Stomach (tissue), 9 donors: ENCODE measurements around the gene SIM2. TPM values are rescaled to one million over a fixed set of nuclear protein-coding genes. Genes with fewer than 3 reads are reported as not detected.

Source experiments
- DNase-seq, 2 donors: peaks; one replicate each; pipeline versions ENCODE4 v3.0.0 to v3.0.0-alpha.2; 2013 to 2019
- H3K27ac ChIP-seq, 5 donors: fragments of 200-600 bp in 4 of 5; sonication (generic) in 4 of 5; one replicate each; pipeline ENCODE4 v1.5.1; 2013 to 2019; ENCODE audit warnings: mild to moderate bottlenecking in 1 of 5, moderate library complexity in 1 of 5
- H3K27me3 ChIP-seq, 3 donors: fragments of 200-600 bp; sonication (generic); one replicate each; pipeline ENCODE4 v1.5.1; 2017 to 2019; ENCODE audit warnings: mixed run types in 1 of 3
- H3K36me3 ChIP-seq, 4 donors: fragments of 200-600 bp; sonication (generic); 1 replicate in 3 of 4; 2 replicates in 1 of 4; pipeline ENCODE4 v1.5.1; 2016 to 2019
- H3K4me1 ChIP-seq, 4 donors: fragments of 200-600 bp; sonication (generic); one replicate each; pipeline ENCODE4 v1.5.1; 2016 to 2019
- H3K4me3 ChIP-seq, 4 donors: fragments of 200-600 bp; sonication (generic) in 3 of 4; one replicate each; pipeline ENCODE4 v1.5.1; 2016 to 2019; ENCODE audit warnings: mild to moderate bottlenecking in 1 of 4
- H3K9me3 ChIP-seq, 4 donors: fragments of 200-600 bp; sonication (generic); one replicate each; pipeline ENCODE4 v1.5.1; 2016 to 2019
- CTCF ChIP-seq, 7 experiments: fragments of 450-650 bp in 4 of 7; fragments of 200-600 bp in 3 of 7; sonication (generic) in 3 of 7; IDR thresholded peaks; one replicate each; pipeline ENCODE4 v1.5.1; 2016 to 2019; ENCODE audit warnings: antibody characterized with exemption in 7 of 7, control low read depth in 2 of 7, mild to moderate bottlenecking in 1 of 7
- EP300 ChIP-seq: sonication (generic); formaldehyde crosslinking; IDR thresholded peaks from one replicate; pipeline ENCODE4 v1.6.1; 2017; ENCODE audit warnings: antibody characterized with exemption
- POLR2A ChIP-seq, 4 donors: fragments of 450-650 bp; IDR thresholded peaks; one replicate each; pipeline ENCODE4 v1.6.1; 2016; ENCODE audit warnings: antibody characterized with exemption in 4 of 4, control low read depth in 2 of 4, mild to moderate bottlenecking in 1 of 4, moderate library complexity in 1 of 4
- POLR2AphosphoS5 ChIP-seq, 3 donors: sonication (generic); formaldehyde crosslinking; IDR thresholded peaks; one replicate each; pipeline ENCODE4 v1.6.1; 2016; ENCODE audit warnings: antibody characterized with exemption in 3 of 3
- WGBS, 5 donors: extraction: QIAGEN DNeasy Blood & Tissue Kit in 3 of 5; methylation state at CpG; one replicate each; pipeline versions ENCODE4 v1.1.5 to v1.1.7; 2013 to 2018; 5-methylcytosine and 5-hydroxymethylcytosine counted together
- intact Hi-C: fragments of 100-400 bp; cut with DNase I; formaldehyde crosslinking; loops from one replicate; pipeline ENCODE4 v1.15.1; 2023; ENCODE audit warnings: low total_unique reads
- polyA plus RNA-seq, 3 donors: library from polyadenylated mRNA; stranded (reverse); fragments of 200-250 nt; gene quantifications; one replicate each; pipeline ENCODE4 v1.2.3, GENCODE V29; 2013
- total RNA-seq, 5 donors: library from RNA; depleted of rRNA; stranded (reverse); fragments of >200 nt; gene quantifications; one replicate each; pipeline versions ENCODE4 v1.1.0 to v1.2.3, GENCODE V29; 2014 to 2016
- donor health status: healthy with polysubstance abuse.
- donor health status: Bipolar disorder and iron deficiency.
- donor health status: healthy.

The SIM2 gene
- total and polyA plus RNA-seq, 8 donors, result 3.3 to 28.3 (median 14.0) TPM; not detected in 1

- TF ChIP-seq POLR2A (IDR thresholded peaks at IDR 0.05), result no peak
- TF ChIP-seq EP300, result no peak
- TF ChIP-seq POLR2AphosphoS5 (IDR thresholded peaks at IDR 0.05), result no peak
- no peak for TF ChIP-seq CTCF (IDR thresholded peaks at IDR 0.05)
- no peak for DNase-seq
- H3K4me1 ChIP-seq, result peaks cover 17 to 37% (median 31%) of the 10 kb centered on the region in 4 donors
- no peak overlapping the region for H3K27ac ChIP-seq
- intact Hi-C loops, result no loop called here
- peaks cover 0 to 30% (median 2%) of the 10 kb centered on the region in 4 donors for H3K36me3 ChIP-seq
- WGBS, 5 donors, result 91 to 97% (median 93%) methylated on average over 9 of the region's 9 CpGs
- H3K27me3 ChIP-seq, result peaks cover 0 to 40% (median 3%) of the 10 kb centered on the region in 3 donors
- H3K4me3 ChIP-seq, result no peak overlapping the region
- no peaks in the 10 kb centered on the region for H3K9me3 ChIP-seq
These were observed 44.5 kb downstream of the SIM2 start for GRCh38 chr21:36743446-36743845.

DNA sequence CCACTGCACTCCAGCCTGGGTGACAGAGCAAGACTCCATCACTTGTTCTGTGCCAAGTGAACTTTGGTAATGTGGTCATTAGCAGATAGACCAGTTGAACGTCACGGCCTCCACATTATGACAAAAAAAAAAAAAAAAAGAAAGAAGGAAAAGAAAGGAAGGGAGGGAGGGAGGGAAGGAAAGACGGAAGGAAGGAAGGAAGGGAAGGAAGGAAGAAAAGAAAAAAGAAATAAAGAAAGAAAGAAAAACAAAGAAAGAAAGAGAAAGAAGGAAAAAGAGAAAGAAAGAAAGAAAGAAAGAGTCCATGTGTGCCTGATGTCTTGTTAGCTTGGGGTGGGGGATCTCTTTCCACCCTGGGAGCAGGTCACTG, 45.3 kb downstream of the SIM2 start:
- H3K27me3 ChIP-seq, result peaks cover 0 to 47% (median 3%) of the 10 kb centered on the region in 3 donors

DNA sequence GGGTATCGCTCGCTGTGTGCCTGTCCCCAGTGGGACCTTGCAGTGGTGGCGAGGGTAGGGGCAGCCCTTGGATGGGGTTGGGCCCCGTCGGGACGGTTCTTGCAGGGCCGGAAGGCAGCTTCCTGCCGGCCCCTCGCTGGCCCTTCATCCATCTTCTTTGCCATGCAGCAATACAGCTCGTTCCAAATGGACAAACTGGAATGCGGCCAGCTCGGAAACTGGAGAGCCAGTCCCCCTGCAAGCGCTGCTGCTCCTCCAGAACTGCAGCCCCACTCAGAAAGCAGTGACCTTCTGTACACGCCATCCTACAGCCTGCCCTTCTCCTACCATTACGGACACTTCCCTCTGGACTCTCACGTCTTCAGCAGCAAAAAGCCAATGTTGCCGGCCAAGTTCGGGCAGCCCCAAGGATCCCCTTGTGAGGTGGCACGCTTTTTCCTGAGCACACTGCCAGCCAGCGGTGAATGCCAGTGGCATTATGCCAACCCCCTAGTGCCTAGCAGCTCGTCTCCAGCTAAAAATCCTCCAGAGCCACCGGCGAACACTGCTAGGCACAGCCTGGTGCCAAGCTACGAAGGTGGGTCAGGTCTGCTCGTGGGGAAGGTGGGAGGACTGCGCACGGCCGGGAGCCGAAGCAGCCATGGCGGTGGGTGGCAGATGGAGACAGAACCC, 45.8 kb downstream of the SIM2 start:
- peak overlapping the region in 2 of 5 donors; percentile 18 to 52 for H3K27ac ChIP-seq
- intact Hi-C loops, result no loop called here
- peak; percentile 76 to 77 for DNase-seq

More for the DNA sequence above, 45.3 kb downstream of the SIM2 start:
- H3K9me3 ChIP-seq, result no peaks in the 10 kb centered on the region
- H3K4me1 ChIP-seq, result peaks cover 17 to 37% (median 31%) of the 10 kb centered on the region in 4 donors
- H3K27ac ChIP-seq, result peak overlapping the region in 2 of 5 donors; percentile 18 to 52
- peak overlapping the region in 1 of 4 donors; percentile 16 for H3K4me3 ChIP-seq
- TF ChIP-seq EP300, result no peak
- no peak for TF ChIP-seq POLR2A (IDR thresholded peaks at IDR 0.05)
- TF ChIP-seq POLR2AphosphoS5 (IDR thresholded peaks at IDR 0.05), result no peak
- TF ChIP-seq CTCF (IDR thresholded peaks at IDR 0.05), result no peak
- no peak for DNase-seq
- intact Hi-C loops, result no loop called here
- 44 to 78% (median 64%) methylated on average over 3 of the region's 3 CpGs for WGBS, 5 donors
- H3K36me3 ChIP-seq, result peaks cover 0 to 31% (median 2%) of the 10 kb centered on the region in 4 donors

DNA sequence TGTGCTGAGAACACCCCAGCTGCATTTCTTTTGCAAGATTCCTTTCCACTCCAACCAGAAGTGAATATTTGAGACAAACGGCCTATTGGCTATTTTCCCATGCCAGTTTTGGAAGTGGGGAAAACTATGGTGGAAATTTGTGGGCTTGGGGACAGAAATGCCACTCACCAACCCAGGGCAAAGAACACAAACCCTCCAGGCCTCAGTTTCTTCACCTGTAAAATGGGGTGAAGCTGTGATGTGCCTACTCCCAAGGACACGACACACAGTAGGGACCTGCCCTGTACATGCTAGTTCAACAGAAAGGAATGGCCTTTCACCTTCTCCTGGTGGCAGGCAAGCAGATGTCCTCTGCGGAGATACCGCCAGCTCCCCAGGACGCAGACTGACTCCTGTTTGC, 46.5 kb downstream of the SIM2 start:
- Histone ChIP-seq H3K27me3 (peaks cover 0 to 47% (median 3%) of the 10 kb centered on the region in 3 donors), H3K4me3 (no peak overlapping the region), H3K9me3 (no peaks in the 10 kb centered on the region), H3K36me3 (peaks cover 0 to 39% (median 2%) of the 10 kb centered on the region in 4 donors), H3K4me1 (peaks cover 17 to 37% (median 31%) of the 10 kb centered on the region in 4 donors), H3K27ac (peak overlapping the region in 2 of 5 donors; percentile 18 to 52)
- no peak for DNase-seq
- TF ChIP-seq POLR2A (IDR thresholded peaks at IDR 0.05), result no peak
- no peak for TF ChIP-seq CTCF (IDR thresholded peaks at IDR 0.05)
- TF ChIP-seq EP300, result no peak
- TF ChIP-seq POLR2AphosphoS5 (IDR thresholded peaks at IDR 0.05), result no peak
- WGBS, 5 donors, result 80 to 84% (median 81%) methylated on average over 5 of the region's 5 CpGs
- intact Hi-C loops, result no loop called here

More for the DNA sequence above, 45.8 kb downstream of the SIM2 start:
- 22 to 37% (median 29%) methylated on average over 22 to 30 of the region's 30 CpGs for WGBS, 5 donors
- Histone ChIP-seq H3K27me3 (peaks cover 0 to 47% (median 3%) of the 10 kb centered on the region in 3 donors), H3K4me1 (peaks cover 17 to 37% (median 31%) of the 10 kb centered on the region in 4 donors), H3K9me3 (no peaks in the 10 kb centered on the region), H3K36me3 (peaks cover 0 to 37% (median 2%) of the 10 kb centered on the region in 4 donors), H3K4me3 (peak overlapping the region in 1 of 4 donors; percentile 16)
- TF ChIP-seq POLR2A (IDR thresholded peaks at IDR 0.05) (no peak), POLR2AphosphoS5 (IDR thresholded peaks at IDR 0.05) (no peak), EP300 (no peak), CTCF (IDR thresholded peaks at IDR 0.05) (no peak)
